TTC549 (cell line): ENCODE data around the gene POU3F2.

Source experiments
- FAIRE-seq: peaks from 2 replicates; lab custom pipeline; 2012; peaks lifted over from hg19 to GRCh38; lab: Jason Lieb, UNC

The POU3F2 gene

GRCh38 chr6:98844244-98845210, 10.2 kb downstream of the POU3F2 start:
- FAIRE-seq = no peak

DNA sequence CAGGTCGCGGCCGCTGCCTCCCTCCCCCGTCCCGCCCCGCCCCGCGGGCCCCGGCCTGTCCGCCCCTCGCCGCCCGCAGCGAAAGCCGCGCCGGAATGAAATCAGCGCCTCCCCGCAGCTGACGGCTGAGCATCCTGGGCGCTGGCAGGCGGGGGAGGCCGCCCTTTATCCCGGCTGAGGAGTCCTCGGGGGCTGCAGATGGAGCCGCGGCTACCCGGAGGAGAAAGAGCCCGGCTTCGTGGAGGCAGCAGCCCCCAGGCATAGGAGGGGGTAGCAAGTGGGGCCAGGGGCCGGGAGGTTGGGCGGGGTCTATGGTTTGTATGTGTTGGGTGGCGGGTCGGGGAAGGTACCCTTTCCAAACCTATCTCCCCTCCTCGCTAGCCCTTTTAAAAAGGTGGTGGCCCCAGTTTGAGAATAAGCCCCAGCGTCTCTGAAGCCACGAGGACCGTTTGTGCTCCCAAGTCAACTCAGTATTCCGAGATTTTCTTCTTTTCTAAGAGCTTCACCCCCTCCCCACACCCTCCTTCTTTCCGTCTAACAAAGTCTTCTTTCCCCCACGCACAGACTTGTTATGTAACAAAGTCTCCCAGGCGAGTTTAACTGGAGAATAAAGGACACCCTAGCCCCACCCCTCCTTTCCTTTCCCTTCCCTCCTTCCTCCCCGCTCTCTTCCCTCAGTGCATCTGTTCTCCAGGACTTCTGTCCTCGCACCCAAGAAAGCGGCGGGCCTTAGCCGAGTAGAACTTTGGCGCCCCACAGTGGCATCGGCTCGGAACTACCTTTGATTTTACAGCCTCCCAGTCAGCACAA, 11.0 kb downstream of the POU3F2 start:
- no peak for FAIRE-seq

DNA sequence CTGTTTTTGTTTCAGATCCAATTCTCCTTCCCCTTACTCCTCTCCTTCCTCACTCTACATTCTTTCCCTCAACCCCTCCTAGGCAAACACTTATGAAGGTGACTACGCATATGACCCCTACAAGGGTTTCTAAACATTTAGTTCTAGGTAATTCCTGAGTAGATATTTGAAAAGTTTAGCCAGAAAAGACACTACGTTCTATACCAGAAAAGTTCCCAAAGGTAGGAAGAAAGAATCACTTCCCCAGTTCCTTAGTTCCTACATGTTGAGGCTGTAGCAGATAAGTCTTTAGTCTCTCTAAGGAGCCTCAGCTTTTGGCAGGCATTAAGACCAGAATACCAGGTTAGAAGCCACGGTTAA, 11.6 kb downstream of the POU3F2 start:
- FAIRE-seq = no peak

DNA sequence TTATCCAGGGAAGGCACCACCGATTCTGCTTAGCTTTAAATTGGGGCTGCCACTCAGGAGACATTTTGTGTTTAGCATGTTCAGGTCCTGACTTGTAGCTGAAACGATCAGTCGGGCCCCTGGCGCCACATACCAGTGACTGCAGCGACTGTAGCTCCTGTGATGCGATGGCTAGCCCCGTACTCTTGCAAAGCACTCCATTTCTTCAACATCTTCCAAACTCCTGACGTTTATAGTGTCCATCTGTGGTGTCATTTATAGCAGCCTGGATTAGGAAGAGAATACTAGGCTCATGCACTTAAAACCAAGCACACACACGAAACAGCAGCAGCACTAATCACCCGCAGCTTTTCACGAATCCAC, 13.0 kb downstream of the POU3F2 start:
- no peak for FAIRE-seq

DNA sequence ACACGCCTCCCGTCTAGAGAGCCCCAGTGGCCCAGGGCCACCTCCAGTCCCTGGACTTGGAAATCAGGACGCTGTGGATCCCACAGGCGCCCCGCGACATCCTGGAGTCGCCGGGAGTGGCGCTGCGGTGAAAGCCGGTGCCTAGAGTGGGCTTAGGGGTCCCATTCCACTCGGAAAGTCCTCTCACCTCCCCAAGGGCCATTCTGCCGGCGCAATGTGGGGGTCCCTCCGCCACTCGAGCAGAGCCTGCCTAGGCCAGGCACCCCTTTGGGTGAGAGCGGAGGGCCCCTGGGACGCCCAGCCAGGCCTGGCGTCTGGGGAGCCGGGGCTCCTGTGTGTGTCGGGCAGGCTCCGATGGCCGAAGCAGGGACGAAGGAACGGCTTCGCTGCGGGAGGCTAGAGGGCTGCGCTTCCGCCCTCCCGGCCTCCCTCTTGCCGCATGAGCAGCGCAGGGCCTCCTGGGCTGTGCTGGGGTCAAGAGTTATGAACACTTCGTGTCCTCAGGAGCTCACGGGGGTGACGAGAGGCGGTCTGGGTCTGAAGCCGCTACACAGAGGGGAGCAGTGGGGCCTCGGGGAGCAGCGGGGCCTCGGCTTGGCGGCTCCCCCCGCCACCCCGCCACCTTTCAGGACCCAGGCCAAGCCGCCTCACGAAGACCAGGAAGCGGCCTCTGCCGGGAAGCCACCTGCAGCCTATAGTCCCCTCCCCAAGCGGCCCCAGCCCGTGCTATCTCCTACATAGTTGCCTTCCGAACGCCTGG, 13.6 kb downstream of the POU3F2 start:
- no peak for FAIRE-seq

GRCh38 chr6:98848539-98849242, 14.3 kb downstream of the POU3F2 start:
- FAIRE-seq = no peak

GRCh38 chr6:98864497-98864896, 30.1 kb downstream of the POU3F2 start:
- no peak for FAIRE-seq

DNA sequence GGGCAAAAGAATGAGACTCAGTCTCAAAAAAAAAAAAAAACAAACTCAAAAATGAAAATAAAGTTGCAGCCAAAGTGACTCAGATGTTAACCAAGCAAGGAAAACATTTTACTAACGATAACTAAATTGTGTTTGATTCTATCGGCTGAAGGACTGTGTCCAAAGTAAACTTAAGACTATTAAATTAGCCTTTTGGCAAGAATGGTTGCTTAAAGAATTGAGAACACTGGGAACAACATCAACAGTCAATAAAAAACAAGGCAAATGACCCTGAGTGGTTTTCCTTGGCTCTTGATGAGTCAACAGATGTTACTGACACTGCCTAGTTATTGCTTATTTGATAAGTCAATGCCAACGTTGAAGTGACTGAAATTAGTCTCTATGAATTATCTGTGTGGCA, 36.7 kb downstream of the POU3F2 start:
- FAIRE-seq = no peak

DNA sequence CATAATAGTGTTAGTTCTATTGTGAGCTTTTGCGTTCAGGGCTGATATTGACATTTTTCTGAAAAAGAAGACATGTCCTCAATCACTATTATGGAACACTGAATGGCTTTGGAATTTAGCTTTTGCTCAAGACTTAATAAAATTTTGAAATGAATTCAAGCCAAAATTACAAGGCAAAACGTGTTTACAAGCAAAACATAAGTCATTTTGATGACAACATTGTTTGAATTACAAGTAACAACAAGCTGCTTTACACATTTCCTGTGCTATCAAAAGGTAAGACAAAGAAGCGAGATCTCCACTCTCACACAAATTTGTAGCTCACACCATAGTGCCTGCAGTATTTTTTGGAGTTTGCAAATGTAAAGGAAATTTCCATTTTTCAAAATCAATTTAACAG, 37.4 kb downstream of the POU3F2 start:
- no peak for FAIRE-seq

GRCh38 chr6:98875375-98875774, 41.0 kb downstream of the POU3F2 start:
- no peak for FAIRE-seq

GRCh38 chr6:98877250-98877649, 42.9 kb downstream of the POU3F2 start:
- FAIRE-seq = no peak

GRCh38 chr6:98880486-98880885, 46.1 kb downstream of the POU3F2 start:
- no peak for FAIRE-seq

DNA sequence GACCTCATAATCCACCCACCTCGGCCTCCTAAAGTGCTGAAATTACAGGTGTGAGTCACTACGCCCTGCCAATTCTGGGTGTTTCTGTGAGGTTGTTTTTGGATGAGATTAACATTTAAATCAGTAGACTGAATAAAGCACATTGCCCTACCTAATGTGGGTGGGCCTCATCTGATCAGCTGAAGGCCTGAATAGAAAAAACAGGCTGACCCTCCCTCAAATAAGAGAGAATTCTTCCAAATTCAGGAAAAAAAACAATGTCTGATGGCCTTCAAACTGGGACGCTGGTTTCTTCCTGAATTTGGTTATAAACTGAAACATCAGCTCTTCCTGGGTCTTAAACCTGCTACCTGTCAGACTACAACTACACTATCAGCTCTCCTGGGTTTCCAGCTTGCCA, 51.0 kb downstream of the POU3F2 start:
- FAIRE-seq = no peak

DNA sequence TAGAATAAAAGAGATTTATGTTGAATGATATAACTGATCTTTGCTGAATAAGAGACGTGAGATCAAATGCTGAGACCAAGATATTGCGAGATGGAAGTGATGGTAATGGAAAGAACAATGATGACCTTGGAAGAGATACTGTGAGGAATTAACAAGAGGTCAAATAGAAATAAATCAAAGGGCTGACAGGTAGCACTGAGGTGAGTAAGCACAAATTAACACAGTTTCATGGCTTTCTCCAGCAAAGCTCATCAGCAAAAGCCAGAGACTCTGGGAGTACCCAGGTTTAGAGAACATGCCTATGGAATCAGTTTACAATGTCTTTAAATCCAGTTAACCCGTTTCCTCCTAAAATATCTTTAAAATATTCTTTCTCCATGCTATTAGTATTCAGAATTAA, 53.3 kb downstream of the POU3F2 start:
- no peak for FAIRE-seq
